Measurements from ENCODE around the gene CHID1. TPM values are rescaled to one million over a fixed set of nuclear protein-coding genes. Genes with fewer than 3 reads are reported as not detected.

Gene CHID1
- total RNA-seq, 6 experiments from 2014 or later: 61.1 to 157 (median 78.7) TPM

GRCh38 chr11:944711-945470 is 34.3 kb upstream of the CHID1 start:
- Histone ChIP-seq H3K27me3 (no peaks in the 10 kb centered on the region), H3K9me3 (no peaks in the 10 kb centered on the region), H3K4me3 (no peak overlapping the region), H3K36me3 (peaks cover 0 to 6% (median 2%) of the 10 kb centered on the region in 4 donors), H3K4me1 (peaks cover 0 to 30% (median 6%) of the 10 kb centered on the region in 4 donors), H3K27ac (no peak overlapping the region)
- intact Hi-C loops (cut with DNase I): no loop called here
- DNase-seq: peak in 1 of 3 donors; percentile 31
- no peak for TF ChIP-seq CTCF (IDR thresholded peaks at IDR 0.05)
- no peak for TF ChIP-seq POLR2A (IDR thresholded peaks at IDR 0.05)
- peak in 1 of 4 donors; percentile 27 for ATAC-seq
- WGBS (ENCODE audit: insufficient coverage, low coverage, low lambda C conversion rate, missing lambda C conversion rate): 76% methylated on average over 8 of the region's 13 CpGs

DNA sequence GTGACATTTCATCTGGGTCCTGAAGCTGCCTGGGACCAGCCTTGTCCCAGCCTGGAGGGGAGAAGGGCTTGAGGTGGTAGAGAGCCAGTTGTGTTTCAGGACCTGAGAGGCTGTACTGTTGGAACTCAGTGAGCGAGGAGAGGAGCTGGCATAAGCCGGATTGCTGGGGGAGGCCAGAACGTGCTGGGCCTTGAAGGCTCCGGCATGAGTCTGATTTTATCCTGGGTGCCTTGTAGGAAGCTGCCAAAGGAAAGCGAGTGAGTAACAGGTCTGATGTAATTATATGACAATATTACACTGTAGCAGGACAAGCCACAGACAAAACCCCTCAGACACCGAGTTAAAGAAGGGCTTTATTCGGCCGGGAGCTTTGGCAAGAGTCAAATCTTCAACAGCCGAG is 32.2 kb upstream of the CHID1 start:
- Histone ChIP-seq H3K4me3 (no peak overlapping the region), H3K27ac (peak overlapping the region in 2 of 3 donors; percentile 6 to 69), H3K4me1 (peaks cover 0 to 45% (median 9%) of the 10 kb centered on the region in 4 donors), H3K9me3 (no peaks in the 10 kb centered on the region), H3K27me3 (no peaks in the 10 kb centered on the region), H3K36me3 (peaks cover 0 to 6% (median 0%) of the 10 kb centered on the region in 4 donors)
- 18% methylated on average over 3 of the region's 9 CpGs for WGBS (ENCODE audit: insufficient coverage, low coverage, low lambda C conversion rate, missing lambda C conversion rate)
- intact Hi-C loops (cut with DNase I): no loop called here
- TF ChIP-seq CTCF (IDR thresholded peaks at IDR 0.05) (no peak), POLR2A (IDR thresholded peaks at IDR 0.05) (no peak)
- ATAC-seq (peak; percentile 10 to 48 (median 16)), DNase-seq (peak in 1 of 3 donors; percentile 10)

DNA sequence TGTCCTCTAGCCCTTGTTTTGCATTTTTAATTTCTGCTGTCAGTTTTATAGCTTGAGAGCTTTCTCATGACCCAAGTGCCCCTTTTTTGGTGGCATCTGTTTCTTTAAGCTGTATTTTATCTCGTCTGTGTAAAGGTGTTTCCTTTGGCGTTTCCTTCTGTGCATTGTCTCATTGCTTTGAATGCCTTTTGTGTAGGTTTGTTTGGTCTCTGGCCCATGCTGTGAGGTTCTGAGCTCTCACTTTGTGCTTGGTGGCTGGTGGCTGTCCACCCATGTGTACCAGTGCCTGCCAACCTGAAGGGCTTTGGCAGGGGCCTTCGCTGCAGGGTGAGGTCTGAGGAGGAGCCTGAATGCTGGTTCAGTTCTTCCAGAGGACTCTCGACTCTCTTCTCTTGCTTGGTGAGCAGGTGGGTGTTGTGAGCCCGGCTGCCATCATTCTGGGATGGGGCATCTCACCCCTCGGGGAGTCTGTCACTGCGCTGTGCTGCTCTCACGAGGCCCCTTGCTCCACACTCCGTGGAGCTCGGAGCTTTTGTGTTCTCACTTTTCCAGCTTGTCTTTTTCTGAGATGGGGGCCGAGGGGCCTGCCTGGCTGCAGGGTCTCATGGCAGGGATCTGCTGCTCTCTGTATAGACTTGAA is 30.0 kb upstream of the CHID1 start:
- TF ChIP-seq CTCF (IDR thresholded peaks at IDR 0.05) (no peak), POLR2A (IDR thresholded peaks at IDR 0.05) (no peak)
- Histone ChIP-seq H3K4me3 (no peak overlapping the region), H3K36me3 (peaks cover 0 to 6% (median 0%) of the 10 kb centered on the region in 4 donors), H3K4me1 (peaks cover 0 to 68% (median 15%) of the 10 kb centered on the region in 4 donors), H3K27ac (peak overlapping the region in 2 of 3 donors; percentile 53 to 69), H3K9me3 (no peaks in the 10 kb centered on the region), H3K27me3 (no peaks in the 10 kb centered on the region)
- DNase-seq (no peak), ATAC-seq (peak in 2 of 4 donors; percentile 10 to 31)
- intact Hi-C loops (cut with DNase I): no loop called here
- 48% methylated on average over 5 of the region's 11 CpGs for WGBS (ENCODE audit: insufficient coverage, low coverage, low lambda C conversion rate, missing lambda C conversion rate)

GRCh38 chr11:937841-938261 is 27.2 kb upstream of the CHID1 start:
- H3K4me1 ChIP-seq: peaks cover 0 to 79% (median 15%) of the 10 kb centered on the region in 4 donors
- 37% methylated on average over 8 of the region's 10 CpGs for WGBS (ENCODE audit: insufficient coverage, low coverage, low lambda C conversion rate, missing lambda C conversion rate)
- no peak for DNase-seq
- intact Hi-C loops (cut with DNase I): no loop called here
- ATAC-seq: peak; percentile 21 to 66 (median 41)
- H3K36me3 ChIP-seq: no peaks in the 10 kb centered on the region
- no peak overlapping the region for H3K4me3 ChIP-seq
- H3K9me3 ChIP-seq: no peaks in the 10 kb centered on the region
- no peaks in the 10 kb centered on the region for H3K27me3 ChIP-seq
- H3K27ac ChIP-seq: peak overlapping the region in 1 of 3 donors; percentile 83
- TF ChIP-seq POLR2A (IDR thresholded peaks at IDR 0.05) (no peak), CTCF (IDR thresholded peaks at IDR 0.05) (peak in 1 of 4 donors; percentile 29)

Data from right lobe of liver (tissue), 6 donors.